GM19452 (cell line): ENCODE measurements around the gene MIGA2.

Source experiments
- ATAC-seq: cut with Tn5 transposase; IDR thresholded peaks from one replicate; pipeline ENCODE4 v1.9.1; 2021; ENCODE audit not compliant: unreplicated experiment

The MIGA2 gene

DNA sequence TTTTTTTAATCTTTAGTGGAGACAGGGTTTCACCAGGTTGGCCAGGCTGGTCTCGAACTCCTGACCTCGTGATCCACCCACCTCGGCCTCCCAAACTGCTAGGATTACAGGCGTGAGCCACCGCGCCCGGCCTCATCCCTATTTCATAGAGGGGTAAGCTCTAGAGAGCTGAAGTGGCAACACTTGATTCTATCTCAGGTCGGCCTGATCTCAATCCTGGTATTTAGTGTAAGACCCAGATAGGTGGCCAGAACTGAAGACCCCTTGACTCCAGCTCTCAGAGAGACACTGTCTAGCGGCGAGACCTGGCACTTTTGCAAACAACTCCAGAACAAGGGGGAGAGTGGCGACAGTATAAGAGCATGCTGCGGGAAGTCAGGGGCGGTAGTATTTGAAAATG is 588 bp upstream of the MIGA2 start:
- peak; percentile 9 for ATAC-seq

DNA sequence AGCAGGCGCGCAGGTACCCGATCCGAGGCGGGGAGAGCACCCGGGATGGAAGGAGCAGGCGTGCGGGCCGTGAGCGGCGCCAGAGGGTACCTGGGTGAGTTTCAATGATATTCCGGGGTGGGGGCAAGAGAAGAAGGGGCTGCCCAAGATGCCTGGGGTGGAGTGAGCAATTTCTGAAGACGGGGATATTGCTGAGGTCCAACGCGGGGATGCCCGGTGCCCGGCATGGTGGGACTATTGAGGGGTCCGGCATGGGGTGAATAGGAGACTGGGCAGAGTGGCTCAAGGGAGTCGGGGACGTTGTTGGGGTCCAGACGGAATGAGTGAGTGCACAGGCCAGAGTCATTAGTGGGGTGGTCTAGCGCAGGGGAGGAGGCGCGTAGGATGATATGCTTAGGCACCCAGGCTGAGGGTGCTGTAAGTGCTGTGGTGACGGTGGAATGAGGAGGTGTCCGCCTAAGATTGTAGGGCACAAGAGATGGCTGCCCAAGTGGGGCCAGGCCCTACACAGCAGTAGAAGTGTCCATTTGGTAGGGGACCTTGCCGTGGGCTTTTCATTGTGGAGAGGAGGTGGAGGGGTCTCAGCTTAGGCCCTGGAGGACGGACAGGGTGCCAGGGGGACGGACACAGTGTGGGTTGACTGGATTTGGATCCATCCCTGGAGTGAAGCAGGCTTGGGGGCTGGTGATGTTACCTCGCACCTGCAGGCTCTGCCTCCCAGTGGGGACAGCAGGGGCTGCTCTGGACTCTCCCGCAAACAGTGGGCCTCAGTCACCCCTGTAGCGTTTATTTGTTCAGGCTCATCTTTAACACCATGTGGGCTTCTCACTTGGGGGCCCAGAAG is 719 bp downstream of the MIGA2 start:
- no peak for ATAC-seq

DNA sequence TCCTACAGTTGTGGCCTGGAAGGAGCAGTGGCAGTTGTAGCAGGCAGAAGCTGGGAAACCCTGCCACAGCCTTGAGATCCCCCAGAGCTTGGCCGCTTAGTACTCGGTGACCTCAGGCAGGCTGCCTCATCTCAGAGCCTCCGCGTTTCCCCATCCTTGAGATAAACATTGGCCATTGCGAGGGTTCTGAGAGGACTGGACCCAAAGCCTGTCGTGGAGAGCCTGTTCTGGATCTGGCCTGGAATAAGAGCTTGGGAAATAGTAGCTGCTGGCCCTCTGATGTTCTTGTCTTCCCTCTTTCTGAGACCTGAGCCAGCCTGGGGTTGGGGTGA is 1.3 kb downstream of the MIGA2 start:
- ATAC-seq: no peak

DNA sequence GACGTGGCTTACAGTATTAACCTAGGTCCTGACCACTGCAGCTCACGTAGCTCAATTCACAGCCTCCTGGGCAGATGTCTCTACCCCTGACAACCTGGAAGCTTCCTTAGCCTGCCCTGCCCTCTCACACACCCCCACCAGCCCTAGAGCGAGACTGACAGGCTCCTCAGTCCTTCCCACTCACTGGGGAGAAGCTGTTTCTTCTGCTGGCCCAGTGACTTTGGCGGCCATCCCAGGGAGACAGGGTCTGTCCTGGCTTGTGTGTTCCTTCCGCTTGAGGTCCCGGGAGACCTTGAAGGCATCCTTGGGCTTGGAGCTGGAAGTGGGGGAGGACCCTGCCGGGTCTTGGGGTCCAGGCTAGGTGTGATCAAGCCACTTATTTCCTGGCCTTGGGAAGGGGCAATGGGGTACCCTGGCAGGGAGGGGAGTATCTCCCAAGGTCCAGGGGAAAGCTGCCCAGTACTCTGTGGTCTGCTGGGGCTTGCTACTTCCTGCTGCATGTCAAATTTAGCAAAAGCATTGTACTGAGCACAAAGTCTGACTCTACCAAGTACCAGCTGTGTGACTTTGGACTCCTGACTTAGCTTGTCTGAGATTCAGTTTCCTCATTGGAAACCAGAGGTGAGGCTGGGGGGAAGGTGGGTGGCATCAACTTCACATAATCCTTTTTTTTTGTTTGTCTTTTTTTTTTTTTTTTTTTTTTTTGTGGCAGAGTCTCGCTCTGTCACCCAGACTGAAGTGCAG is 1.9 kb downstream of the MIGA2 start:
- no peak for ATAC-seq

DNA sequence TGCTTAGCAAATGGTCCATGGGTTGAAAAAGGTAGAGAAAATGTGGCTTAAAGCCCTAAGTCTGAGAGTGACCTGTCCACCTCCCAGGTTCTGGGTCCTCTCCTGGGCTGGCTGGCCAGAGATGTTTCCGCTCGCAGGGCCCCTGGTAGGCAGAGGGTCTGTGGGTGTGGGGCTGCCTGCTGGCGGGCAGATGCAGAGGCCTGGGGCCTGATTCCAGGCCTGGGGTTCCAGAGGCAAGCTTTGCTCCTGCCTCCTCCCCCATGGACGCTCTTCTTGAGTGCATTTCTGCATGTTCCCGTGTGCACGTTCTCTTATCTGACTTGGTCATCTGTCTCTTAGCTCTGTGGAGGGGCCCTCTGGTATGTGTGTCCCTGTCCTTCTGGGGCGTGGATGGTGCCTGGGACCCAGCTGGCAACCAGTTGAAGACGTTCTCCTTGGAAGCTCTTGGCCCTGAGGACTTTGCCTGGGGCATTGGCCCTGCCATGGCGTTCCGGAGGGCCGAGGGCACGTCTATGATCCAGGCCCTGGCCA is 3.8 kb downstream of the MIGA2 start:
- no peak for ATAC-seq

DNA sequence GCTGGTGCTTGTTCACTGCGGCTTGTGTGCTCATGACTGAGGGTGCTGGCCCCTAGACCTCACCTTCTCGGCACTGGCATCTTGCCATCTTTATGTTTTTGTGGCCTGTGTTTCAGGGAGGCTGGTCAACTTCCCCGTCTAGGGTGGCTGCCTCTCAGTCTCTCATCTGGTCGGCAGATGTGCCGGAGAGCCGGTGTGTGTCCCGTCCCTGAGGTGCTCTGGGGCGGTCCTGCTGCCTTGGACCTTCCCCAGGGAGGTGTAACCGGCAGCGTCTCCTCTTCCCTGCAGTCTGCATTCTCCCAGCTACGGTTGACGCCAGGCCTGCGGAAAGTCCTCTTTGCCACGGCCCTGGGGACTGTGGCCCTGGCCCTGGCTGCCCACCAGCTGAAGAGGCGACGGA is 5.6 kb downstream of the MIGA2 start:
- no peak for ATAC-seq

DNA sequence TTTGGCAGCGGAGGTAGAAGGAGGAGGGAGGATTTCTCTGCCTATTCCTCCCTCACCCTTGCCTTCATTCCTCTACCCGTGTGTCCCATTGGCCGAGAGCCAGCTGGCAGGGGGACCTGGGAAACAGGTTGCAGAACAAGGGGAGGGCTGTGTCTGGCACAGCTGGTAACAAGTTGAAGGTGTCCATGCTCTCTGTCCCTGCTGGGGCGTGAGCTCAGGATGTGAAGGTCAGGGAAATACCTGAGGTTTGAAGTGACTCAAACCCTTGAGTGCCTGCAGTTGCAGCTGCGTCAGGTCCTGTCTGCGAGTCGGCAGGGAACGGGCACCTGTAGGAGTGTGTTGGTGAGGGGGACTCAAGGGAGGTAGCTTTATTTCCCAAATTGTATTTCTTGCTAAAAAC is 16.2 kb downstream of the MIGA2 start:
- no peak for ATAC-seq

DNA sequence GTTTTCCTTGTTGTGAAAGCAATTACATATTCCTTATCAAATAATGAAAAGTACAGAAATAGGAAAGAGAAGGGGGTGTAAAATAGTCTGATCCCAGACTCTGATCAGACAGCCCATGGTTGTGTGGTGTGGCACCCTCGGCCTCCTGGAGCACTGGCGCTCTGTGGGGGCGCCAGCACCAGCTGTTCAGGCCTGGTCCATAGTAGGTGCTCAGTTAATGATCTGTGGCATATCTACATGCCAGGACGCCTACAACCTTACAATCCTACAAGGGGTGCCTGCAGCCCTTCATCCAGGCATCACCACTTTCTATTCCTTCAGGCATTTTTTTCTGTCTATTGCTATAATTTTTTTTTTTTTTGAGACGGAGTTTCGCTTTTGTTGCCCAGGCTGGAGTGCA is 16.6 kb downstream of the MIGA2 start:
- ATAC-seq: no peak

DNA sequence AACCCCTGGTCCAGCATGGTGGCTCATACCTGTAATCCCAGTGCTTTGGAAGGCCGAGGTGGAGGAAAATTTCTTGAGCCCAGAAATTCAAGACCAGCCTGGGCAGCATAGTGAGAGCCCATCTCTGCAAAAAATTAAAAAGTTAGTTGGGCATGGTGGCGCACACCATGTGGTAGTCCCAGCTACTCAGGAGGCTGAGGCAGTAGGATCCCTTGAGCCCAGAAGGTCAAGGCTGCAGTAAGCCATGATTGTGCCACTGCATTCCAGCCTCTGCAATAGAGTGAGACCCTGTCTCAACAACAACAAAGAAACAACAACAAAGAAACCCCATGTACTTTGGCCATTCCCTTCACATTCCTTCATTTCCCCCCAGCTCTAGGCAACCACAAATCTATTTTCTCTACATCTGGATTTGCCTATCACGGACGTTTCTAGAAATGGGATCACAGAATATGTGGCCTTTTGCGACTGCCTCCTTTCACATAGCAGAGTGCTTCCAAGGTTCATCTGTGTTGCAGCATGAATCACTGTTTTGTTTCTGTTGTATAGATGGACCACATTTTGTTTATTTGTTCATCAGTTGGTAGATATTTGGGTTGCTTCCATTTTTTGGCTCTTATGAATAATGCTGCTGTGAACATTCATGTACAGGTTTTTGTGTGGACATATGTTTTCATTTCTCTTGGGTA is 17.9 kb downstream of the MIGA2 start:
- no peak for ATAC-seq

DNA sequence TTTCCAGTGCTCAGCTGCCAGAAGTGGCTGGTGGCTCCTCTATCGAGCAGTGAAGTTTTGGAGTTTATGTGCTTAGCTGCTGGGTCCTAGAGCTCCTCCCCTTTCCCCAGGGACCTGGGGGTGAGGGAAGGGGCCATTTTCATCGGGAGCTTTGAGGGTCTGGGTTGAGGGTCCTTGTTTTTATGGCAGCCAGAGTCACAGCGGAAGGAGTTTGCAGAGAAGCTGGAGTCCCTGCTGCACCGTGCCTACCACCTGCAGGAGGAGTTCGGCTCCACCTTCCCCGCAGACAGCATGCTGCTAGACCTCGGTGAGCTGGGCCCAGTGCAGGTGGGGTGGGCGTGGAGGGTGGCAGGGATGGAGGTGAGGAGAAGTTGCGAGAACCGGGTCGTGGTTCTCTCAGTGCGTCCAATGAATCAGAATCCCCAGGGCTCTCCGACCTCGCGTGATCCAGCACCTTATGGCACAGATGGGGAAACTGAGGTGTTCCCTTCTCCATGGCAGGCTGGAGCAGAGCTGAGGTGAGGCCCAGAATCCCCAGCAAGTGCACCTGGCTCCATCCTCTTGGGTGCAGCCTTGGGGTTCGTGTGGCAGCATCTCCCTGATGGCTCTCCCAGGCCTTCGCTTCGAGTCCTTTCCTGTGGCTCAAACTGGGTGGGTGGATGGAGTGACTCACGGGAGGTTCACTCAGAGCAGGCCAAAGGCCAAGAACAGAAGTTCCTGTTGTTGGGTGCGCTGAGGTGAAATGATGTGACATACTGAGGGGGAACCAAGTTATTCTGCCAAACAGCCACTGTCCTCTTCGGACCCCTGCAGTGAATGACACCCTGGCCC is 22.8 kb downstream of the MIGA2 start:
- ATAC-seq: no peak

DNA sequence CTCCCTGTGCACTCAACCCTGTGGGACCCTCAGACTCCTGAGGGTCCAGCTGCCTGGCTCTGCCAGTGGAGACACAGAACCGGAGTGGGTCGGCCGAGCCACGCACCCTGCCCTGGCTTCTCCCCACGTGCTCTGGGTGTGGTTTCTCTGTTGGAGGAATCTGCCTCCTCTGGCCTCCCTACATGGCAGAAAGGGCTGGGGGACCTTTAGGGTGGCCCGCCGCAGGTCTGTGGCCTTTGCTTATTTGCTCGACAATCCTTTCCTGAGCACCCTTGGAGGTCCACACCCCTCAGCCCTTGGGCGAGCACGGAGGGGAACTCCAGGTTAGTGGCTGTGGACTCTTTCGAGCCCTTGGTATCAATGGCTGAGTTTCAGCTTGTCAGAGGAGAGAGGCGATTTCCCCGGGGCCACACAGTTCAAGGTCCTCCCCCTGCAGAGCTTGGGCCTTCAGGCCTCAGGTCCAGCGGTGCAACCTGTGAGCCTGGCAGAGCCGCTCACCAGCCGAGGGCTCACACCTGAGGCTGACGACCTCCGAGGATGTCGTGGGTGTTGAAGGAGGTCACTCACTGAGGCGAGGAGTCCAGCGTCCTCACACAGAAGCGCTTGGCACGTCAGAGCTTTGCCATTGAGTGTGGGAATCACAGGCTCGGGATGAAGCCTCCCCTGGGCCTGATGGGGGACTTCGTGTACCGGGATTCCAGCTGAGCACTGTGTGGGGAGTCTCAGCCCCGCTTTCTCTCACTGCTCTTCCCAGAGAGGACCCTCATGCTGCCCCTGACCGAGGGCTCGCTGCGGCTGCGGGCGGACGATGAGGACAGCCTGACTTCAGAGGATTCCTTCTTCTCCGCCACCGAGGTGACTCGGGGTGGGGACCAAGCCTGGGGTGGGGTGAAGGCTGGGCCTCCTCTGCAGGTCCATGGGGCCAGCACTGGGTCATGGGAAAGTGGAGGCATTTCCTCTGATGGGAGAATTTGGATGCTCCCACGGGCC is 23.7 kb downstream of the MIGA2 start:
- no peak for ATAC-seq

DNA sequence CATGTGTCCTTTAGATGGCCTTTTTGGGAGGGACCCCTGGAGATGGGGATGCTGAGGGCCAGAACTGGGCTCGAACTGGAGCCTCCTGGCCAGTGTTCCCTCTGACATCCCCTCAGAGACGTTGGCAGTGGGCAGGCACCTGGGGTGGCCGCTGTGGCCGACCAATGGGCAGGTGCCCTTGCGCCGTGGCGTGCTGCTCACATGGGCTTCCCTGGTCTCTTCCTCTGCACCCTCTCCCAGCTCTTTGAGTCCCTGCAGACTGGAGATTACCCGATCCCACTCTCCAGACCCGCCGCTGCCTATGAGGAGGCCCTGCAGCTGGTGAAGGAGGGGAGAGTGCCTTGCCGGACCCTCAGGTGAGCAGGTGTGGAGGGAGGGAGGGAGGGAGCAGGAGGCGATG is 24.6 kb downstream of the MIGA2 start:
- ATAC-seq: no peak

DNA sequence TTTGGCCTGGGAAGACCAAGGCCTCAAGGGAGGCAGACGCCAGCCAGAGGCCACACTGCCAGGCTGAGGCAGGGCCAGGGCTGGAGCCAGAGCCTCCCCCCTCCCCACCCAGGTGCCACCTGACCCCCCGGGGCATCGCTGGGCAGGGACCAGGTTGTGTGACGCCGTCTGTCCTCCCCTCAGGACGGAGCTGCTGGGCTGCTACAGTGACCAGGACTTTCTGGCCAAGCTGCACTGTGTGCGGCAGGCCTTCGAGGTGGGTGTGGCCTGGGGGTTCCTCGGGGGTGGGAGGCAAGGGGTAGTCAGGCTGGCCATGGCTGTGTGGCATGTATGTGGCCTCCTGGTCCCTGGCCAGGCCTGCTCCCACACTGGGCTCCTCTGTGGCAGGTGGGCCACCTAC is 26.6 kb downstream of the MIGA2 start:
- no peak for ATAC-seq

DNA sequence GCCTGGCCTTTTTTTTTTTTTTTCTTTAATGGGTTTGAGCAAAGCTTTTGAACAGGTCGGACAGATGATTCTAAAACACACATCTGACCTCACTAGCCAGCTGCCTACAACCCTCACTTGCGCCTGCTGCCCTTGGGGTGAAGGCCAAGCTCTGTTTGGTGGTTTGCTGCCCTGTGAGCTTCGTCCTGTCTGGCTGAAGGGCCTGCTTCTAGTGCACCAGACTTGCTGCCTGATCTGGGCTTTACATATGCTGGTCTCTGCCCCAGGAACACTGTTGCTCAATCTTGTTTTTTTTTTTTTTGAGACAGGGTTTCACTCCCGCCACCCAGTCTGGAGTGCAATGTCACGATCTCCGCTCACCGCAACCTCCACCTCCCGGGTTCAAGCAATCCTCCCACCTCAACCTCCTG is 28.1 kb downstream of the MIGA2 start:
- no peak for ATAC-seq

DNA sequence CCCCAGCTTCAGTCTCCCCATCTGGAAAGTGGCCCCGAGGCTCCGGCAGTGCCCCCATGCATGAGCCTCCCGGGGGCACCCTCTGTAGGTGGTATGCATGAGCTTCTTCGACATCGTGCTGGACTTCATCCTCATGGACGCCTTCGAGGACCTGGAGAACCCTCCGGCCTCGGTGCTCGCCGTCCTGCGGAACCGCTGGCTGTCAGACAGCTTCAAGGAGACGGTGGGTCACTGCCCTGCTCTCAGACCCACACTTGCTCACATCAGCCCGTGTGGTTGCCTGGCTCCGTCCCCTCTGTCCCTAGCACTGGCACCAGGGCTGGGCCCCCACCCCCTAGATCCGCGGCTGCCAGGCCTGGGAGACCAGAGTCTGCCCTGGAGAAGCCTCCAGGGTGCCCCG is 31.7 kb downstream of the MIGA2 start:
- no peak for ATAC-seq

DNA sequence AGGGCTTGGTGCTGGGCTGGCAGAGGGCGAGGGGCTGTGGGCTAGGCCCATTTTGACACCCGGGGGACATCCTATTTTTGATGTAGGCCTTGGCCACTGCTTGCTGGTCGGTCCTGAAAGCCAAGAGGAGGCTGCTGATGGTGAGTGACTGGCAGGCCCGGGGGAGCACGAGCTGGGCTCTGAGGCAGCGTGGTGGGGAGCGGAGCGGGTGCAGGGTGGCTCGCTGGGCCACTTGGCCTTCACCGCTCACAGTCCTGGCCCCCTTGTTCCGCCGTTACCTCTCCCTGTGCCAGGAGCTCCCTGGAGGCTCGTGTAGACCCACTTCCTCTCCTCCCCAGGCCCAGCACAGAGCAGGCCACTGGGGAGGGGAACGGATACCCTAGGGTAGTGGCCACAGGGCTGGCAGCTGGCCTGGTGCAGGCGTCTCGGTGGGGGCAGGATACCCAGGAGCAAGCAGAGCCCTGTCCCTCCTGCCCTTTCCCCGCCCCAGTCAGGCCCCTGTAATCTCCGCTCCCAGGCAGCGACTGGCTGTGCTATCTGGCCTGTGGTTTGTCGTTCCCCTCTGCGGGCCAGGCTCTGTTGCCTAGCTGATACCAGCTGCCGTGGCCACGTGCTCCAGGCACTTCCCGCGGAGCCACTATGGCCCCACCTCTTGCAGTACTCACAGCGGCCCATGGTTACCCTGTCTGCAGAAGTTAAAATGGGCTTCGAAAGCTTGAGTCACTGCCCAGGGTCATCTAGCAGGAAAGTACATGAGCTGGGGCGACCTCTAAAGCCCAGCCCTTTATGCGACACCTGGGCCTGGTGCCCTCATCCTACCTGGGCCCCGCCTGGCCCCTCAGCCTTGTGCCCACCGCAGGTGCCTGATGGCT is 32.8 kb downstream of the MIGA2 start:
- ATAC-seq: peak; percentile 74

DNA sequence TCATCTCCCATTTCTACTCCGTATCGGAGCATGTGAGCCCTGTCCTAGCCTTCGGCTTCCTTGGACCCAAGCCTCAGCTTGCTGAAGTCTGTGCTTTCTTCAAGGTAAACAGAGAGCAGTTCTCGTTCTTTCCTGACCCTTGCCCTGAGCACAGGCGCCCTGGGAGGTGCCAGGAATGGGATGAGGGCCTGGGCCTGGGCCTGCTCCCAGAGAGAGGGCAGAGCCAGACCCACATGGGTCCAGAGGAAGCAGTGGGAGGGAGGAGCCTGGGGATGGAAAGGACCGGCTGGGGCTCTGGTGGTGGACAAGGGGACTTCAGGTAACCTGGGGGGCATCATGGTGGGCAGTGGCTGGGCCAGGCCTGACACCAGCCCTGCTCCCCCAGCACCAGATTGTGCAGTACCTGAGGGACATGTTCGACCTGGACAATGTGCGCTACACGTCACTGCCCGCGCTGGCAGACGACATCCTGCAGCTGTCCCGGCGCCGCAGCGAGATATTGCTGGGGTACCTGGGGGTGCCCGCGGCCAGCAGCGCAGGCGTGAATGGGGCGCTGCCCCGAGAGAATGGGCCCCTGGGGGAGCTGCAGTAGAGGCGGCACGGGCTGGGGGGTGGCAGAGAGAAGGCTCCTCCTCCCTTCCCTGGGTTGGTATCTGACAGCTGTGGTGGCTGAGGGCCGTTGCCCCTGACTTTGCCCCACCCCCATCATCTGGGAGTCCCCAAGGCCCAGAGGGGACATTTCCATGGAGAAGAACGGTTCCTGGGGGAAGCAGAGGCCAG is 33.6 kb downstream of the MIGA2 start:
- no peak for ATAC-seq
